ENCODE results near the gene GAA. TPM values are rescaled to one million over a fixed set of nuclear protein-coding genes. Genes with fewer than 3 reads are reported as not detected.
A peak's percentile ranks its signal among the peaks of the same experiment; 100 is the strongest.

GAA gene
- total RNA-seq, 4 donors from 2014 or later = 39.4 to 59.9 (median 45.3) TPM

DNA sequence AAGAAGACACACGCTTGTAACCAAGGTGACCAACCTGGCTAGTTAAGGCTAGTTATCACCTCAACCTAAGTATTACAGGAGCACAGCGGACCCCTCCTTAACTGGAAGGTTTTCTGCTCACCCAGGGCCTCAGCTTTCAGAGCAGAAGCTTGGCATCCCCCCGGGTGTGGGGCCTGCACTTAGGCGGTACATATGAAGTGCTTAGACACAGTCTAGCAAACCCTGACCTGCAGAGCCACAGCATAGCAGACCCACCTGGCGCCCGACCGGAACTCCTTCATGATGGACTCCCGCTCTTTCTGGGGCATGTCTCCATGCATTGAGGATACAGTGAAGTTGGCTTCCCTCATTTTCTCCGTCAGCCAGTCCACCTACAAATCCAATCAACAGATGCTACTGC, 35.8 kb downstream of the GAA start:
- no peak overlapping the region for H3K27ac ChIP-seq
- 92% methylated on average over 9 of the region's 9 CpGs for WGBS
- H3K4me1 ChIP-seq = no peaks in the 10 kb centered on the region
- peak in 1 of 2 donors; percentile 45 for DNase-seq (ENCODE audit: low spot score in 2 of 2)
- peaks cover 90% of the 10 kb centered on the region for H3K36me3 ChIP-seq
- H3K9me3 ChIP-seq = no peaks in the 10 kb centered on the region
- H3K27me3 ChIP-seq = no peaks in the 10 kb centered on the region
- TF ChIP-seq POLR2A (IDR thresholded peaks at IDR 0.05) (no peak), EP300 (IDR thresholded peaks at IDR 0.05) (no peak), POLR2AphosphoS5 (IDR thresholded peaks at IDR 0.05) (no peak)
- TF ChIP-seq, protein P1, sequence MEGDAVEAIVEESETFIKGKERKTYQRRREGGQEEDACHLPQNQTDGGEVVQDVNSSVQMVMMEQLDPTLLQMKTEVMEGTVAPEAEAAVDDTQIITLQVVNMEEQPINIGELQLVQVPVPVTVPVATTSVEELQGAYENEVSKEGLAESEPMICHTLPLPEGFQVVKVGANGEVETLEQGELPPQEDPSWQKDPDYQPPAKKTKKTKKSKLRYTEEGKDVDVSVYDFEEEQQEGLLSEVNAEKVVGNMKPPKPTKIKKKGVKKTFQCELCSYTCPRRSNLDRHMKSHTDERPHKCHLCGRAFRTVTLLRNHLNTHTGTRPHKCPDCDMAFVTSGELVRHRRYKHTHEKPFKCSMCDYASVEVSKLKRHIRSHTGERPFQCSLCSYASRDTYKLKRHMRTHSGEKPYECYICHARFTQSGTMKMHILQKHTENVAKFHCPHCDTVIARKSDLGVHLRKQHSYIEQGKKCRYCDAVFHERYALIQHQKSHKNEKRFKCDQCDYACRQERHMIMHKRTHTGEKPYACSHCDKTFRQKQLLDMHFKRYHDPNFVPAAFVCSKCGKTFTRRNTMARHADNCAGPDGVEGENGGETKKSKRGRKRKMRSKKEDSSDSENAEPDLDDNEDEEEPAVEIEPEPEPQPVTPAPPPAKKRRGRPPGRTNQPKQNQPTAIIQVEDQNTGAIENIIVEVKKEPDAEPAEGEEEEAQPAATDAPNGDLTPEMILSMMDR (IDR thresholded peaks at IDR 0.05) = no peak
- no peak overlapping the region for H3K4me3 ChIP-seq

DNA sequence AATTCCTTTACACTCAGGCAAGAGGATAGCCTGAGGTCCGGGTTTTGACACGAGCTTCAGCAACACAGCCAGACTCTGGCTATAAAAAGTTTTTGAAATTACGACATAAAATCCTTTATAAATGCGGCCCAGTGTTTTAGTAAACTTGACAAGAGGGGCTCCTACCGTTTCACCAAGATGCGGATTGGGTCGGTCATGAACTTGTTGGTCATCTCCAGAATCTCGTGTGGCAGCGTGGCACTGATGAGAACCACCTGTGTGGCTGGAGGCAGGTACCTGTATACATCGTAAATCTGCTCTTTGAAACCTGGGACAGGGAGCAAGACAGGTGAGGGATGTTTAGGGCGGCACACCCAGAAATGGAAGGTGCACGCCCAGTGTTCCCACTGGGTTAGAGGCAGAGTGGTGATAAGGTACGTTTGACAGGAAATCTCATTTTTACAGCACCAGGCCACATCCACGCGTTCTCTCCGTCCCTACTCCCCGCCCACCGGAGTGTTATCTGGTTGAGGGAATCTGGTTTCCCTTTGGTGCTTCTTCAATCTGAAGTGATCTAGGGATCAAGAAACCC, 37.6 kb downstream of the GAA start:
- H3K4me1 ChIP-seq = no peaks in the 10 kb centered on the region
- no peak overlapping the region for H3K4me3 ChIP-seq
- TF ChIP-seq EP300 (IDR thresholded peaks at IDR 0.05) = no peak
- no peak for TF ChIP-seq POLR2A (IDR thresholded peaks at IDR 0.05)
- TF ChIP-seq, protein P1 (IDR thresholded peaks at IDR 0.05) = no peak
- no peak for TF ChIP-seq POLR2AphosphoS5 (IDR thresholded peaks at IDR 0.05)
- no peak overlapping the region for H3K27ac ChIP-seq
- peak in 1 of 2 donors; percentile 65 for DNase-seq (ENCODE audit: low spot score in 2 of 2)
- H3K36me3 ChIP-seq = peaks cover 97% of the 10 kb centered on the region
- no peaks in the 10 kb centered on the region for H3K27me3 ChIP-seq
- no peaks in the 10 kb centered on the region for H3K9me3 ChIP-seq
- WGBS = 89% methylated on average over 18 of the region's 18 CpGs

DNA sequence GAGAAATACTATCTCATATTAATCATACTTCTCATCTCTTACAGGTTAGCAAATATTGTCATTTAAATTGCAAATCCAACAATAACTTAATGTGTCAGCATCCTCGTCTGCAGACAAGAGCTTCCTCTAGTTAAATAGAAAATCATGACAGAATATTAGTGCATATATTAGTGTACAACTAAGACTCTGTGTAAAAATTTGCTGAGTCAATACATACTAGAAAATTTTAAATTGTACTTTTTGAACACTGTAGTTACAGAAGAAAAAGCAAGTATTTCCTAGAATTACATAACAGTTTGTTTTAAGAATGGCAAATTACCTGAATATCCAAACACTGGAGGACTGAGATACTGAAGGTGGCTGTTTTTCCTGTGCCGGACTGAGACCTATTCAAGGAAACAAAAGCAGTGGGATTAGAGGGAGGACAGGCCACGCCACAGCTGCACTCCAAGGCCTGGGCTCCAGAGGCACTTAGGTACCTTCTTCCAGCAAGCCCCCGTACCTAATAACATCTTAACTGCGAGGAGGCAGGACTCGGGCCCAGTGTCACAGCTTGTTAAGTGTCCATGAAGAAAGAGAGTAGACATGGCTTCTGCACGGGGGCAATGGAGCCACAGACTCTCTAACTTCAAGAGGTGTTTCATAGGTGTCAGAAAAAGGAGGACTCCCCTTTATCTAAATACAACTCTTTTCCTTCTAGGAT, 40.2 kb downstream of the GAA start:
- H3K27ac ChIP-seq = no peak overlapping the region
- H3K27me3 ChIP-seq = no peaks in the 10 kb centered on the region
- no peaks in the 10 kb centered on the region for H3K9me3 ChIP-seq
- no peak overlapping the region for H3K4me3 ChIP-seq
- no peak for DNase-seq (ENCODE audit: low spot score in 2 of 2)
- TF ChIP-seq EP300 (IDR thresholded peaks at IDR 0.05) (no peak), POLR2A (IDR thresholded peaks at IDR 0.05) (no peak), POLR2AphosphoS5 (IDR thresholded peaks at IDR 0.05) (no peak)
- TF ChIP-seq, protein P1 (IDR thresholded peaks at IDR 0.05) = no peak
- 92% methylated on average over 7 of the region's 7 CpGs for whole genome bisulfite sequencing
- H3K4me1 ChIP-seq = peaks cover 18% of the 10 kb centered on the region
- H3K36me3 ChIP-seq = peaks cover 72% of the 10 kb centered on the region

DNA sequence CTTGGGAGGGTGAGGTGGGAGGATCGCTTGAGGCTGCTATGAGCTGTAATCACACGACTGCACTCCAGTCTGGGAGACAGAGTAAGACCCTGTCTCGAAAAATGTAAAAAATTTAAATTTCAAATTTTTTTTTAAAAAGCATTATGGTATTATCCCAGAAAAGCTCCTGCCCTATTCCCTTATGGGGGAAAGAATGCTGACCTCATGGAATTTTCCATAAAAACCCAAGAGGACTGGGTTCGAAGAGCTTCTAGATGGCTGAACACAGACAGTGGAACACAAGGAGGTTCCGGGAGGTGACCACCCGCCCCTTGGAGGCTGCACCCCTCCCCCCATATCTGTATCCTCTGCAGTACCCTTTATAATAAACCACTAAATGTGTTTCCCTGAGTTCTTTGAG, 41.5 kb downstream of the GAA start:
- peaks cover 59% of the 10 kb centered on the region for H3K36me3 ChIP-seq
- 80% methylated on average over 6 of the region's 6 CpGs for WGBS
- no peak overlapping the region for H3K27ac ChIP-seq
- no peaks in the 10 kb centered on the region for H3K27me3 ChIP-seq
- H3K9me3 ChIP-seq = no peaks in the 10 kb centered on the region
- no peak overlapping the region for H3K4me3 ChIP-seq
- TF ChIP-seq POLR2AphosphoS5 (IDR thresholded peaks at IDR 0.05) (no peak), EP300 (IDR thresholded peaks at IDR 0.05) (no peak), POLR2A (IDR thresholded peaks at IDR 0.05) (no peak)
- TF ChIP-seq, protein P1 (IDR thresholded peaks at IDR 0.05) = no peak
- no peak for DNase-seq (ENCODE audit: low spot score in 2 of 2)
- H3K4me1 ChIP-seq = peaks cover 20% of the 10 kb centered on the region
